Measurements from ENCODE around the gene OGG1. TPM values are rescaled to one million over a fixed set of nuclear protein-coding genes. Genes with fewer than 3 reads are reported as not detected.

Gene OGG1
- total RNA-seq, 1 donor from 2014 or later: 15.3 TPM

DNA sequence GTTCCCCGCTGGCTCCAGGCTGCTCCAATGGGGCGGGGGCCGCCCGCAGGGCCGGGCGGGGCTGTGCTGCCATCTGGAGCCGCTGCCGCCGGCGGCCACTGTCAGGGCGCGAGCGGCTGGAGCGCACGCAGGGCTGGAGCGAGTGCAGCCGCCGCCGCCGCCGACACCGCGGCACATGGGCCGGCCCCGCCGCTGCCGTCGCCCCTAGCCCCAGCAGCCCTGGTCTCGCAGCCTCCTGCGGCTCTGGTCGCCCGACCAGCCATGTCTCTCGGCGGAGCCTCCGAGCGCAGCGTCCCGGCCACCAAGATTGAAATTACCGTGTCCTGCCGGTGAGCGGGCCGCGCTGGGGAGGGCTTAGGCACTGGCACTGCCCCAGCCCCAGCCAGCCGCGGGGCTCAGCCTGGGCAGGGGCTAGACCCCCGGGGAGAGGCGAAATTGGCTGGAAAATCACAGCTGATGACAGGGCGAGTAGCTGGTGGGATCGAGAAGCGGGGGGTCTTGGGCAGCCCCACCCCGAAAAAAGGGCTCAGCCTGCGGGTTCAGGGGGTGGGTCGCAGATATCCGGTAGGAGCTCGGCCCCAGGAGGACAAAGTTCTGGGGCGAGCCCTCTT lies 45.9 kb upstream of the OGG1 start, which contains the start of gene CPNE9:
TSS of gene CPNE9 (plus strand) at position 98 of the 611 bp plus-strand sequence. CDS start at position 262, 164 bp downstream.
- peaks cover 2% of the 10 kb centered on the region for H3K9me3 Mint-ChIP-seq (ENCODE audit: unreplicated experiment)
- no peak within 1 kb of the TSS for H3K27ac Mint-ChIP-seq (ENCODE audit: unreplicated experiment)
- DNase-seq (ENCODE audit: low read depth) (no peak), FAIRE-seq (no peak)
- TF ChIP-seq, protein P1, sequence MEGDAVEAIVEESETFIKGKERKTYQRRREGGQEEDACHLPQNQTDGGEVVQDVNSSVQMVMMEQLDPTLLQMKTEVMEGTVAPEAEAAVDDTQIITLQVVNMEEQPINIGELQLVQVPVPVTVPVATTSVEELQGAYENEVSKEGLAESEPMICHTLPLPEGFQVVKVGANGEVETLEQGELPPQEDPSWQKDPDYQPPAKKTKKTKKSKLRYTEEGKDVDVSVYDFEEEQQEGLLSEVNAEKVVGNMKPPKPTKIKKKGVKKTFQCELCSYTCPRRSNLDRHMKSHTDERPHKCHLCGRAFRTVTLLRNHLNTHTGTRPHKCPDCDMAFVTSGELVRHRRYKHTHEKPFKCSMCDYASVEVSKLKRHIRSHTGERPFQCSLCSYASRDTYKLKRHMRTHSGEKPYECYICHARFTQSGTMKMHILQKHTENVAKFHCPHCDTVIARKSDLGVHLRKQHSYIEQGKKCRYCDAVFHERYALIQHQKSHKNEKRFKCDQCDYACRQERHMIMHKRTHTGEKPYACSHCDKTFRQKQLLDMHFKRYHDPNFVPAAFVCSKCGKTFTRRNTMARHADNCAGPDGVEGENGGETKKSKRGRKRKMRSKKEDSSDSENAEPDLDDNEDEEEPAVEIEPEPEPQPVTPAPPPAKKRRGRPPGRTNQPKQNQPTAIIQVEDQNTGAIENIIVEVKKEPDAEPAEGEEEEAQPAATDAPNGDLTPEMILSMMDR (IDR thresholded peaks at IDR 0.05; ENCODE audit: insufficient read depth, low read depth, low read length): no peak
- TF ChIP-seq EZH2 (IDR thresholded peaks at IDR 0.05; ENCODE audit: insufficient read depth, low read length): no peak
- Histone ChIP-seq H3K9me3 (ENCODE audit: insufficient read depth, low read depth, low read length) (no peaks in the 10 kb centered on the region), H3K79me2 (ENCODE audit: insufficient read depth, low read length) (no peaks in the 10 kb centered on the region), H3K9ac (ENCODE audit: low read length) (no peak within 1 kb of the TSS), H3K27me3 (ENCODE audit: insufficient read depth, low read length) (peaks cover 13% of the 10 kb centered on the region), H3K4me1 (ENCODE audit: insufficient read depth, low read length) (peaks cover 9% of the 10 kb centered on the region), H4K20me1 (ENCODE audit: insufficient read depth, low read length) (peaks cover 14% of the 10 kb centered on the region), H2AFZ (ENCODE audit: low read depth, low read length) (peak within 1 kb of the TSS; percentile 26), H3K36me3 (ENCODE audit: insufficient read depth, low read length) (no peaks in the 10 kb centered on the region), H3K4me3 (ENCODE audit: insufficient read depth, low read depth, low read length) (peak within 1 kb of the TSS; percentile 28), H3K27ac (ENCODE audit: low read depth, low read length) (no peak within 1 kb of the TSS), H3K4me2 (ENCODE audit: low read length) (peak within 1 kb of the TSS; percentile 87)
- H3K36me3 Mint-ChIP-seq (ENCODE audit: low read depth, unreplicated experiment): peaks cover 22% of the 10 kb centered on the region
- peaks cover 37% of the 10 kb centered on the region for H3K27me3 Mint-ChIP-seq (ENCODE audit: low read depth, unreplicated experiment)
- H3K4me1 Mint-ChIP-seq (ENCODE audit: low read depth, unreplicated experiment): no peaks in the 10 kb centered on the region
- H3K4me3 Mint-ChIP-seq (ENCODE audit: unreplicated experiment): peak within 1 kb of the TSS; percentile 64

DNA sequence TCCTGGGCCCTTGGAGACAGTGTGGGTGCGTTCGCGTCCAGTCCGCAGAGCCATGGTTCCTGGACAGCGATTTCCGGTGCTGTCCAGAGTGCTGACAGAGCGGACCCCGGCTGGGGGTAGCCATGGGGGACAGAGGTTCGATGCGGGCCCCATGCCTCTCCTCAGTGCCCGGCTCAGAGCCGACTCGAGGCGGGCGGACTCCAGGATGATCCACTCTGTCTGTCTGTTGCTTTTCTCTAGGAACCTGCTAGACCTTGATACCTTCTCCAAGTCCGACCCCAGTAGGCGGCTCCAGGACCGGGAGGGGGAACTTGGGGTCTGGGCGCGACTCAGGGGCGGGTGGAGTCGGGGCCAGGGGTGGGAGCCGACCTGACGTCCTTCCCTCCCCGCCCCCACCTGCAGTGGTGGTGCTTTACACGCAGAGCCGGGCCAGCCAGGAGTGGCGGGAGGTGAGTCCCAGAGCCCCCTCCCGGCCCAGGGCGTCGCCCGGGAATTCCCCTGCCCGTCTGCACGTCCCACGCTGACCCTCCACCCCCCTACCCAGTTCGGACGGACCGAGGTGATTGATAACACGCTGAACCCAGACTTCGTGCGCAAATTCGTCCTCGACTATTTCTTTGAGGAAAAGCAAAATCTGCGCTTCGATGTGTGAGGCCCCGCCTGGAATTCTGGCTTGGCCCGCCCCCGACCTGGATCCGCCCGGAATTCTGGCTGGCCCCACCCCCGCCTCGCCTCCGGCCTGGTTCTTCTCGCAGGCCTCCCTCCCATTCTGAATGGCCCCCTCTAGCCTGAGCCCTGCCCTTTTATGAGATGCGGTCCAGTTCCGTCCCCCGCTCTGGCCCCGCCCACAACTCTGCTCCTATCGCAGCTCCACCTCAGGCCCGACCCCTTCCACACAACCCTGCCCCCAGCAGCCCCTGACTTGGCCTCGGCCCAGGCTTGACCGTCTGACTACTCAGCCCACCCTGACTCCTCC lies 45.1 kb upstream of the OGG1 start:
- Histone ChIP-seq H3K9ac (ENCODE audit: low read length) (no peak overlapping the region), H3K27me3 (ENCODE audit: insufficient read depth, low read length) (peaks cover 13% of the 10 kb centered on the region), H3K27ac (ENCODE audit: low read depth, low read length) (no peak overlapping the region), H3K9me3 (ENCODE audit: insufficient read depth, low read depth, low read length) (no peaks in the 10 kb centered on the region), H3K36me3 (ENCODE audit: insufficient read depth, low read length) (no peaks in the 10 kb centered on the region), H3K79me2 (ENCODE audit: insufficient read depth, low read length) (no peaks in the 10 kb centered on the region), H3K4me3 (ENCODE audit: insufficient read depth, low read depth, low read length) (peak overlapping the region; percentile 28), H4K20me1 (ENCODE audit: insufficient read depth, low read length) (peaks cover 8% of the 10 kb centered on the region), H2AFZ (ENCODE audit: low read depth, low read length) (peak overlapping the region; percentile 26), H3K4me2 (ENCODE audit: low read length) (peak overlapping the region; percentile 87), H3K4me1 (ENCODE audit: insufficient read depth, low read length) (peaks cover 9% of the 10 kb centered on the region)
- Mint-ChIP-seq H3K4me1 (ENCODE audit: low read depth, unreplicated experiment) (no peaks in the 10 kb centered on the region), H3K27me3 (ENCODE audit: low read depth, unreplicated experiment) (peaks cover 37% of the 10 kb centered on the region), H3K36me3 (ENCODE audit: low read depth, unreplicated experiment) (peaks cover 21% of the 10 kb centered on the region), H3K4me3 (ENCODE audit: unreplicated experiment) (peak overlapping the region; percentile 64), H3K9me3 (ENCODE audit: unreplicated experiment) (peaks cover 2% of the 10 kb centered on the region), H3K27ac (ENCODE audit: unreplicated experiment) (no peak overlapping the region)
- DNase-seq (ENCODE audit: low read depth): no peak
- TF ChIP-seq, protein P1 (IDR thresholded peaks at IDR 0.05; ENCODE audit: insufficient read depth, low read depth, low read length): no peak
- no peak for TF ChIP-seq EZH2 (IDR thresholded peaks at IDR 0.05; ENCODE audit: insufficient read depth, low read length)
- no peak for FAIRE-seq

Measured in astrocyte (in vitro differentiated cells and primary cell).